Amniotic epithelial cell (primary cell): ENCODE results near the gene KRTDAP.

Experiments
- DNase-seq: peaks from one replicate; pipeline ENCODE4 v3.0.0-alpha.2; 2010; ENCODE audit warnings: low read depth

The KRTDAP gene

GRCh38 chr19:35454663-35455062 lies 35.6 kb downstream of the KRTDAP start:
- no peak for DNase-seq

DNA sequence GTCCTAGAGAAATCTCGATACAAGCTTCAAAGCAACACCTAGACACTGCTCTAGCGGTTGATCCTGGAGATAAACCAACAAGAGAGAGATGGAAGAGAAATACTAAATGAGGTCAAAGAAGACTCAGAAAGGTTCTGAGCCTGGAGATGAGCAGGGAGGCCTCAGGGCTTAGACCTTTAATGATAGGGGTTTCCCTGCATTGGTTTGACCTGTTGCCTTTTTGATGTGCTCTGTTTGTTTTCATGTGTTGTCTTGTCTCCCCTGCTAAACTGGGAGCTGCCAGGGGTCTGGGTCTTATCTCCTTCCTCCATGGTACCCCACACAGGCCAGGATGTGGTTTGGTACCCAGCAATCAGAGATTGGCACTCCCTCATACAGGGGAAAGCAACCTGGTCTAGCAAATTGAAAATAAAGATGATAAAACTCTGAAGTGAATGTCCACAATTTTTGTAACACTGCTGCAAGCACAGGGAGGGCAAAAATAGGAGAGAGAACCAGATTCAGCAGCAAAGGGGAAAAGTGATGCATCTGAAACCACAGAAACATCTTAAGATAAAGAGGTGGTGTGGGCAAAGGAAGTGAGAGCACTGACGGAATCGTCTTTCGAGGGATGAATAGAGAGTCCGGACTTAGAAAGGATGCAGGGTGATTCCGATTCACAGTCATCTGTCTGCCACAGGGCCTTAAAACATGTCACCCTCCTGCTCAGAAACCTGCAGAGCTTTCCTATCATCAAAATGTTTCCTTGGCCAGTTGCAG lies 38.7 kb downstream of the KRTDAP start:
- no peak for DNase-seq

- no peak for DNase-seq
Measured at GRCh38 chr19:35449359-35450043, 40.8 kb downstream of the KRTDAP start.

GRCh38 chr19:35447606-35448469 lies 42.4 kb downstream of the KRTDAP start, which contains the start of gene FFAR2:
Gene FFAR2 (plus strand): TSS chr19:35448257. CDS start chr19:35449715, 1,458 bp downstream.
- DNase-seq: no peak

- DNase-seq: no peak
Measured at GRCh38 chr19:35445826-35446593, 44.3 kb downstream of the KRTDAP start.

- DNase-seq: no peak
Measured at GRCh38 chr19:35444735-35445134, 45.5 kb downstream of the KRTDAP start.

DNA sequence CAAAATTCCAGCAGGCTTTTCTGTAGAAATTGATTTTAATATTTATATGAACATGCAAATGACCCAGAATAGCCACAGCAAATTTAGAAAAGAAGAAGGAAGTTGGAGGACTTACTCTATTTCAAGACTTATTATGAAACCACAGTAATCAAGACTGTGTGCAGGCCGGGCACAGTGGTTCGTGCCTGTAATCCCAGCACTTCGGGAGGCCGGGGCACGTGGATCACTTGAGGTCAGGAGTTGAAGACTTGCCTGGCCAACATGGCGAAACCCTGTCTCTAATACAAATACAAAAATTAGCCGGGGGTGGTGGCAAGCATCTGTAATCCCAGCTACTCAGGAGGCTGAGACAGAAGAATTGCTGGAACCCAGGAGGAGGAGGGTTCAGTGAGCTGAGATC lies 48.2 kb downstream of the KRTDAP start:
- peak; percentile 20 for DNase-seq

GRCh38 chr19:35439921-35440320 lies 50.3 kb downstream of the KRTDAP start:
- no peak for DNase-seq

GRCh38 chr19:35438527-35438926 lies 51.7 kb downstream of the KRTDAP start:
- no peak for DNase-seq

DNA sequence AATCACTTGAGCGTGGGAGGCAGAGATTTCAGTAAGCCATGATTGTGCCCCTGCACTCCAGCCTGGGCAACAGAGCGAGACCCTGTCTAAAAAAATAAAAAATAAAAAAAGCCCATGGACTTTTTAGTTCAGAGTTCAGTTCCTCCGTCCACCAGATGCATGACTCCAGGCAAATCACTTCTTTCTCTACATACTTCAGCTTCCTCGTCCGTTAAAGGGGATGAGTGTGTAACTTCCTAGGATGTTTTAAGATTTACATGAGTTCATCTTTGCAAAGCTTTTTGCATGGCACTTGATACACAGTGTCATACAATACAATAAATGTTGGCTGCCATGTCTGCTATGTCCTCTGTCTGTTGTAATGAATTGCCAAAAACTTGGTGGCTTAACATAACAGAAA lies 52.2 kb downstream of the KRTDAP start:
- DNase-seq: no peak

- DNase-seq: no peak
Measured at GRCh38 chr19:35437406-35437951, 52.8 kb downstream of the KRTDAP start.
